IMR-90 (cell line): ENCODE measurements around the gene ABHD16B. TPM values are rescaled to one million over a fixed set of nuclear protein-coding genes. Genes with fewer than 3 reads are reported as not detected.
"Not testable (repeated sequence)": the region's sequence is repeated elsewhere in the genome, so short reads cannot be mapped to it uniquely, and the experiment has no call there.

ENCODE experiments used
- ATAC-seq: fragments of 200-7000 bp; cut with Tn5 transposase; 2 replicates; pipeline ENCODE4 v1.9.1; 2020; ENCODE audit warnings: low read depth, mild to moderate bottlenecking, moderate library complexity
- BruUV-seq: library from RNA; stranded (reverse); fragments of 400-500 nt; replicated peaks from 2 replicates; lab custom pipeline; 2021; lab: Mats Ljungman, UMichigan
- CTCF ChIA-PET: fragments of 300-600 bp; formaldehyde crosslinking; extraction: SDS; loops from one replicate; lab custom pipeline; 2021; ENCODE audit warnings: antibody characterized with exemption; lab: Yijun Ruan, JAX
- POLR2A ChIA-PET: fragments of 300-600 bp; sonication (Branson Sonifier 250); formaldehyde crosslinking; loops from one replicate; lab custom pipeline; 2022; ENCODE audit warnings: antibody characterized with exemption; ENCODE audit not compliant: unreplicated experiment; lab: Charles Lee
- DNase-seq: peaks from one replicate; pipeline ENCODE4 v3.0.0; 2013
- H2AFZ ChIP-seq: replicated peaks from 2 replicates; pipeline ENCODE3; 2013; ENCODE audit warnings: low read length, mild to moderate bottlenecking; ENCODE audit not compliant: poor library complexity
- H2AK5ac ChIP-seq: 2 replicates; pipeline ENCODE4 v1.6.1; 2013; ENCODE audit warnings: low read depth, low read length, inconsistent platforms
- H2AK9ac ChIP-seq: replicated peaks from 2 replicates; pipeline ENCODE3; 2013; ENCODE audit warnings: mild to moderate bottlenecking, low read depth, low read length, moderate library complexity; ENCODE audit not compliant: poor library complexity
- H2BK120ac ChIP-seq: 2 replicates; pipeline ENCODE4 v1.6.1; 2013; ENCODE audit warnings: low read depth, low read length, inconsistent platforms
- H2BK15ac ChIP-seq: 3 replicates; pipeline ENCODE4 v1.6.1; 2013; ENCODE audit warnings: low read depth, low read length, inconsistent platforms
- H2BK20ac ChIP-seq: 2 replicates; pipeline ENCODE4 v1.6.1; 2013; ENCODE audit warnings: low read depth, mild to moderate bottlenecking, inconsistent platforms, low read length, moderate library complexity
- H2BK5ac ChIP-seq: 2 replicates; pipeline ENCODE4 v1.6.1; 2013; ENCODE audit warnings: mild to moderate bottlenecking, low read depth, low read length, inconsistent platforms; ENCODE audit not compliant: poor library complexity, severe bottlenecking
- H3K14ac ChIP-seq: replicated peaks from 2 replicates; pipeline ENCODE4 v1.6.1; 2013; ENCODE audit warnings: low read depth, low read length, inconsistent platforms
- H3K18ac ChIP-seq: 2 replicates; pipeline ENCODE4 v1.6.1; 2013; ENCODE audit warnings: low read depth, low read length, control low read depth
- H3K23ac ChIP-seq: 2 replicates; pipeline ENCODE4 v1.6.1; 2013; ENCODE audit warnings: low read depth, low read length, inconsistent platforms
- H3K27ac ChIP-seq: 2 replicates; pipeline ENCODE4 v1.5.1; 2013; ENCODE audit warnings: mild to moderate bottlenecking, control low read depth, low read length; ENCODE audit not compliant: insufficient read depth
- H3K27me3 ChIP-seq: 2 replicates; pipeline ENCODE4 v1.6.1; 2013; ENCODE audit warnings: low read length; ENCODE audit not compliant: control insufficient read depth, insufficient read depth
- H3K36me3 ChIP-seq: 2 replicates; pipeline ENCODE4 v1.6.1; 2013; ENCODE audit warnings: low read length, mixed read lengths; ENCODE audit not compliant: control insufficient read depth, insufficient read depth
- H3K4ac ChIP-seq: 2 replicates; pipeline ENCODE4 v1.6.1; 2013; ENCODE audit warnings: low read depth, low read length, inconsistent platforms
- H3K4me1 ChIP-seq: 2 replicates; pipeline ENCODE4 v1.6.1; 2013; ENCODE audit warnings: low read length, mixed read lengths; ENCODE audit not compliant: control insufficient read depth, insufficient read depth
- H3K4me2 ChIP-seq: 2 replicates; pipeline ENCODE4 v1.6.1; 2013; ENCODE audit warnings: low read depth, mild to moderate bottlenecking, control low read depth, low read length, moderate library complexity
- H3K4me3 ChIP-seq: 2 replicates; pipeline ENCODE4 v1.5.1; 2013; ENCODE audit warnings: low read depth, mild to moderate bottlenecking, control low read depth, low read length, moderate library complexity; ENCODE audit not compliant: insufficient read depth
- H3K56ac ChIP-seq: 2 replicates; pipeline ENCODE4 v1.6.1; 2013; ENCODE audit warnings: low read length, inconsistent platforms; ENCODE audit not compliant: insufficient read depth; ENCODE audit errors: extremely low read depth
- H3K79me1 ChIP-seq, 2 experiments: 2 replicates each; pipeline ENCODE4 v1.6.1; 2013; ENCODE audit warnings: low read length in 2 of 2, inconsistent platforms in 1 of 2, low read depth in 1 of 2
- H3K9ac ChIP-seq: 2 replicates; pipeline ENCODE4 v1.6.1; 2013; ENCODE audit warnings: low read depth, low read length, control low read depth
- H3K9me1 ChIP-seq: 2 replicates; pipeline ENCODE4 v1.6.1; 2013; ENCODE audit warnings: low read length, inconsistent platforms; ENCODE audit not compliant: insufficient read depth
- H3K9me3 ChIP-seq: 2 replicates; pipeline ENCODE4 v1.6.1; 2013; ENCODE audit warnings: low read length; ENCODE audit not compliant: control insufficient read depth, insufficient read depth
- H4K20me1 ChIP-seq: 2 replicates; pipeline ENCODE4 v1.6.1; 2013; ENCODE audit warnings: low read length, inconsistent platforms; ENCODE audit not compliant: insufficient read depth
- H4K5ac ChIP-seq: 2 replicates; pipeline ENCODE4 v1.6.1; 2013; ENCODE audit warnings: mild to moderate bottlenecking, low read depth, low read length, control low read depth
- H4K8ac ChIP-seq, 2 experiments: 2 replicates each; pipeline ENCODE4 v1.6.1; 2013; ENCODE audit warnings: low read depth in 2 of 2, low read length in 2 of 2, control low read depth in 1 of 2, inconsistent platforms in 1 of 2
- H4K91ac ChIP-seq: 2 replicates; pipeline ENCODE4 v1.6.1; 2013; ENCODE audit warnings: low read depth, low read length, inconsistent platforms; ENCODE audit not compliant: insufficient read depth
- WGBS, 2 experiments: methylation state at CpG; one replicate each; pipeline versions ENCODE4 v1.1.5 to v1.1.7; 2013; ENCODE audit warnings: missing lambda C conversion rate in 2 of 2; ENCODE audit not compliant: insufficient read length in 1 of 2; ENCODE audit errors: extremely low coverage in 2 of 2; 5-methylcytosine and 5-hydroxymethylcytosine counted together
- dilution Hi-C: fragments of 300-500 bp; cut with HindIII; formaldehyde crosslinking; loops from one replicate; pipeline ENCODE4 v1.14.3; 2018; ENCODE audit warnings: low sequenced_read_pairs; ENCODE audit not compliant: unreplicated experiment
- in situ Hi-C: fragments of 300-500 bp; cut with MboI; formaldehyde crosslinking; loops from 3 replicates; pipeline ENCODE4 v1.14.3; 2019; ENCODE audit warnings: low sequenced_read_pairs, inconsistent platforms, mixed read lengths
- intact Hi-C: fragments of 100-400 bp; cut with micrococcal nuclease; formaldehyde crosslinking; loops from 2 replicates; pipeline ENCODE4 v1.10.0; 2022
- polyA plus RNA-seq, 3 experiments: library from polyadenylated mRNA; depleted of rRNA; stranded (reverse); fragments of >200 nt; gene quantifications; 2 replicates each; pipeline ENCODE4 v1.2.3, GENCODE V29; 2012; ENCODE audit warnings: low replicate concordance in 1 of 3
- total RNA-seq: library from RNA; depleted of rRNA; stranded (reverse); fragments of >200 nt; gene quantifications from 2 replicates; pipeline ENCODE4 v1.2.3, GENCODE V29; 2012

The ABHD16B gene
- total and polyA plus RNA-seq, 2 of the 4 experiments (the other 2 are of a cell fraction) = 0.05 TPM; not detected in 1

- 96% methylated on average over 10 of the region's 13 CpGs; no CpG with 5 or more reads in 1 of the 2 experiments for WGBS, 2 experiments
- H3K9ac ChIP-seq, H2BK15ac ChIP-seq, H2AK9ac ChIP-seq, H3K4me2 ChIP-seq, H2BK5ac ChIP-seq, H4K91ac ChIP-seq, H3K18ac ChIP-seq, H2AFZ ChIP-seq, BruUV-seq, DNase-seq, H3K9me3 ChIP-seq, H2BK120ac ChIP-seq, H3K14ac ChIP-seq, H2AK5ac ChIP-seq, H2BK20ac ChIP-seq, CTCF ChIA-PET, H3K23ac ChIP-seq, H3K4me1 ChIP-seq, intact Hi-C loops, H3K27ac ChIP-seq, H3K4me3 ChIP-seq, H4K8ac ChIP-seq, POLR2A ChIA-PET, H4K5ac ChIP-seq, ATAC-seq, dilution Hi-C loops, H3K27me3 ChIP-seq, in situ Hi-C loops, H3K4ac ChIP-seq, H3K9me1 ChIP-seq, H3K56ac ChIP-seq: not testable (repeated sequence)
- H3K36me3 ChIP-seq = peaks cover 72% of the 10 kb centered on the region
- H3K79me1 ChIP-seq = peaks cover 17 to 75% of the 10 kb centered on the region in 2 experiments
- H4K20me1 ChIP-seq = peaks cover 80% of the 10 kb centered on the region
Observed at GRCh38 chr20:63880901-63881300, 19.6 kb downstream of the ABHD16B start.
